Neural cell (in vitro differentiated cells): ENCODE data around the gene QSOX1. TPM values are rescaled to one million over a fixed set of nuclear protein-coding genes. Genes with fewer than 3 reads are reported as not detected.

ENCODE experiments used
- H2AFZ ChIP-seq: fragments of 200-600, 300-800 bp; sonication (generic), shearing (Covaris generic); 2 replicates; pipeline ENCODE4 v1.6.0; 2014; ENCODE audit warnings: low read depth, mild to moderate bottlenecking, antibody characterized with exemption, low read length, moderate library complexity
- H3F3A ChIP-seq: fragments of 200-600 bp; shearing (Covaris generic); 2 replicates; pipeline ENCODE4 v1.6.1; 2016; ENCODE audit warnings: mild to moderate bottlenecking, moderate library complexity, mixed read lengths, antibody characterized with exemption, low read length; ENCODE audit not compliant: insufficient read depth, poor library complexity, severe bottlenecking
- H3K27ac ChIP-seq: fragments of 200-600, 300-800 bp; sonication (generic), shearing (Covaris generic); 2 replicates; pipeline ENCODE4 v1.5.1; 2014; ENCODE audit warnings: mild to moderate bottlenecking, low read length, moderate library complexity
- H3K27me3 ChIP-seq: fragments of 300-800, 200-600 bp; sonication (generic), shearing (Covaris generic); 2 replicates; pipeline ENCODE4 v1.6.0; 2014; ENCODE audit warnings: mild to moderate bottlenecking, low read depth, low read length, moderate library complexity; ENCODE audit not compliant: insufficient read depth
- H3K36me3 ChIP-seq: fragments of 300-800, 200-600 bp; sonication (generic), shearing (Covaris generic); 2 replicates; pipeline ENCODE4 v1.5.1; 2014; ENCODE audit warnings: mild to moderate bottlenecking, antibody characterized with exemption, low read length, moderate library complexity; ENCODE audit not compliant: insufficient read depth
- H3K4me2 ChIP-seq: fragments of 300-800, 200-600 bp; sonication (generic), shearing (Covaris generic); 2 replicates; pipeline ENCODE4 v1.6.0; 2014; ENCODE audit warnings: mild to moderate bottlenecking, low read length
- H3K4me3 ChIP-seq: fragments of 300-800, 200-600 bp; sonication (generic), shearing (Covaris generic); 2 replicates; pipeline ENCODE4 v1.5.1; 2014; ENCODE audit warnings: mild to moderate bottlenecking, low read length, moderate library complexity
- H3K79me2 ChIP-seq: fragments of 200-600 bp; shearing (Covaris generic); replicated peaks from 2 replicates; pipeline ENCODE4 v1.6.0; 2014; ENCODE audit warnings: mild to moderate bottlenecking, low read length, moderate library complexity; ENCODE audit not compliant: insufficient read depth
- H3K9ac ChIP-seq: fragments of 300-800, 200-600 bp; sonication (generic), shearing (Covaris generic); 2 replicates; pipeline ENCODE4 v1.6.1; 2016; ENCODE audit warnings: mild to moderate bottlenecking, low read length, mixed read lengths
- H3K9me2 ChIP-seq: fragments of 200-600 bp; shearing (Covaris generic); 2 replicates; pipeline ENCODE4 v1.6.1; 2016; ENCODE audit warnings: mild to moderate bottlenecking, low read length, mixed read lengths; ENCODE audit not compliant: insufficient read depth
- H3K9me3 ChIP-seq: fragments of 200-600, 300-800 bp; sonication (generic), shearing (Covaris generic); 2 replicates; pipeline ENCODE4 v1.6.1; 2016; ENCODE audit warnings: mild to moderate bottlenecking, mixed run types, low read length, moderate library complexity, mixed read lengths
- H4K20me1 ChIP-seq: fragments of 200-600 bp; shearing (Covaris generic); 2 replicates; pipeline ENCODE4 v1.6.1; 2016; ENCODE audit warnings: mild to moderate bottlenecking, mixed run types; ENCODE audit not compliant: insufficient read depth
- CTCF ChIP-seq: fragments of 450-650 bp; IDR thresholded peaks from 2 replicates; pipeline ENCODE4 v1.5.1; 2014; ENCODE audit warnings: antibody characterized with exemption, mild to moderate bottlenecking, moderate library complexity; ENCODE audit not compliant: poor library complexity, severe bottlenecking
- EP300 ChIP-seq: fragments of 450-650 bp; conservative IDR thresholded peaks from 2 replicates; pipeline ENCODE4 v1.6.1; 2014; ENCODE audit warnings: antibody characterized with exemption, mild to moderate bottlenecking, moderate library complexity; ENCODE audit not compliant: poor library complexity, severe bottlenecking
- EZH2 ChIP-seq: fragments of 200-600, 300-800 bp; shearing (Covaris generic), sonication (generic); IDR thresholded peaks from 2 replicates; pipeline ENCODE4 v1.6.1; 2014; ENCODE audit warnings: antibody characterized with exemption, low read length, borderline replicate concordance, mild to moderate bottlenecking; ENCODE audit not compliant: insufficient read depth, poor library complexity, severe bottlenecking
- MXI1 ChIP-seq: fragments of 450-650 bp; conservative IDR thresholded peaks from 2 replicates; pipeline ENCODE4 v1.6.1; 2014; ENCODE audit warnings: antibody characterized with exemption, mild to moderate bottlenecking; ENCODE audit not compliant: poor library complexity, severe bottlenecking
- POLR2AphosphoS5 ChIP-seq: IDR thresholded peaks from 2 replicates; pipeline ENCODE4 v1.6.1; 2012
- RAD21 ChIP-seq: fragments of 450-650 bp; conservative IDR thresholded peaks from 2 replicates; pipeline ENCODE4 v1.6.1; 2014; ENCODE audit warnings: antibody characterized with exemption, mild to moderate bottlenecking, moderate library complexity
- REST ChIP-seq: IDR thresholded peaks from 2 replicates; pipeline ENCODE4 v1.6.1; 2012; ENCODE audit warnings: borderline replicate concordance
- SMC3 ChIP-seq: fragments of 450-650 bp; conservative IDR thresholded peaks from 2 replicates; pipeline ENCODE4 v1.6.1; 2014; ENCODE audit warnings: antibody characterized with exemption, mild to moderate bottlenecking, moderate library complexity; ENCODE audit not compliant: poor library complexity
- TAF1 ChIP-seq: IDR thresholded peaks from 2 replicates; pipeline ENCODE4 v1.6.1; 2012; ENCODE audit warnings: low read depth
- polyA plus RNA-seq: library from polyadenylated mRNA; depleted of rRNA; stranded (reverse); fragments of >200 nt; gene quantifications from 2 replicates; pipeline ENCODE4 v1.2.3, GENCODE V29; 2014

The QSOX1 gene
- polyA plus RNA-seq, 1 donor from 2014 or later, result 49.8 TPM

GRCh38 chr1:180187626-180188025 lies 33.0 kb downstream of the QSOX1 start:
- Histone ChIP-seq H3K4me2 (no peak overlapping the region), H3K79me2 (no peaks in the 10 kb centered on the region), H3K27ac (no peak overlapping the region), H3K36me3 (peaks cover 13% of the 10 kb centered on the region), H3K9me3 (no peaks in the 10 kb centered on the region), H4K20me1 (no peaks in the 10 kb centered on the region), H3F3A (no peaks in the 10 kb centered on the region), H3K4me3 (no peak overlapping the region), H2AFZ (no peak overlapping the region), H3K9me2 (no peaks in the 10 kb centered on the region), H3K27me3 (no peaks in the 10 kb centered on the region), H3K9ac (no peak overlapping the region)
- TF ChIP-seq CTCF, result no peak
- no peak for TF ChIP-seq REST
- no peak for TF ChIP-seq SMC3
- TF ChIP-seq RAD21, result no peak
- no peak for TF ChIP-seq EP300
- no peak for TF ChIP-seq MXI1
- TF ChIP-seq EZH2, result no peak
- no peak for TF ChIP-seq TAF1
- no peak for TF ChIP-seq POLR2AphosphoS5

- TF ChIP-seq RAD21 (peak; percentile 77), SMC3 (peak; percentile 81), EZH2 (no peak), CTCF (peak; percentile 75)
- H3K9me2 ChIP-seq, result no peaks in the 10 kb centered on the region
- H2AFZ ChIP-seq, result no peak overlapping the region
- H3K36me3 ChIP-seq, result peaks cover 13% of the 10 kb centered on the region
- H3F3A ChIP-seq, result no peaks in the 10 kb centered on the region
- H3K4me3 ChIP-seq, result no peak overlapping the region
- no peak overlapping the region for H3K4me2 ChIP-seq
- H4K20me1 ChIP-seq, result no peaks in the 10 kb centered on the region
- no peaks in the 10 kb centered on the region for H3K27me3 ChIP-seq
- no peaks in the 10 kb centered on the region for H3K9me3 ChIP-seq
- H3K9ac ChIP-seq, result no peak overlapping the region
- H3K27ac ChIP-seq, result no peak overlapping the region
- H3K79me2 ChIP-seq, result no peaks in the 10 kb centered on the region
Measured at GRCh38 chr1:180188091-180188506, 33.4 kb downstream of the QSOX1 start.
